PC-9 (cell line): ENCODE results near the gene DDX28.

ENCODE experiments used
- CTCF ChIP-seq: fragments of 200-600 bp; sonication (generic); conservative IDR thresholded peaks from 2 replicates; pipeline ENCODE4 v1.6.1; 2017; ENCODE audit warnings: mixed run types, antibody characterized with exemption, mild to moderate bottlenecking, moderate library complexity
- EZH2 ChIP-seq: fragments of 200-600 bp; sonication (generic); IDR thresholded peaks from 2 replicates; pipeline ENCODE4 v1.8.0; 2017; ENCODE audit warnings: antibody characterized with exemption, low read depth

- TF ChIP-seq CTCF: no peak
- no peak for TF ChIP-seq EZH2
These were observed 49.1 kb upstream of the DDX28 start for GRCh38 chr16:68072038-68072695.
